Prostate gland (tissue), 2 donors: ENCODE data around the gene KCP. TPM values are rescaled to one million over a fixed set of nuclear protein-coding genes. Genes with fewer than 3 reads are reported as not detected.

Source experiments
- DNase-seq: peaks from one replicate; pipeline ENCODE4 v3.0.0-alpha.2; 2019; ENCODE audit warnings: low spot score
- H3K27ac ChIP-seq, 2 donors: fragments of 200-600 bp; sonication (generic); 2 replicates each; pipeline ENCODE4 v1.5.1; 2017 to 2019
- H3K27me3 ChIP-seq: fragments of 200-600 bp; sonication (generic); replicated peaks from 2 replicates; pipeline ENCODE4 v1.5.1; 2019; ENCODE audit not compliant: insufficient read depth
- H3K36me3 ChIP-seq, 2 donors: fragments of 200-600 bp; sonication (generic); 1 replicate in 1 of 2; 2 replicates in 1 of 2; pipeline versions ENCODE4 v1.5.1 to v1.8.1; 2017 to 2019
- H3K4me1 ChIP-seq: fragments of 200-600 bp; sonication (generic); replicated peaks from 2 replicates; pipeline ENCODE4 v1.5.1; 2019
- H3K4me3 ChIP-seq, 2 donors: fragments of 200-600 bp; sonication (generic); 2 replicates each; pipeline ENCODE4 v1.5.1; 2017 to 2019
- H3K9me3 ChIP-seq: fragments of 200-600 bp; sonication (generic); 2 replicates; pipeline ENCODE4 v1.5.1; 2017
- POLR2A ChIP-seq: fragments of 450-650 bp; IDR thresholded peaks from one replicate; pipeline ENCODE4 v1.6.1; 2016; ENCODE audit warnings: antibody characterized with exemption, mild to moderate bottlenecking
- POLR2AphosphoS5 ChIP-seq: sonication (generic); formaldehyde crosslinking; IDR thresholded peaks from one replicate; pipeline ENCODE4 v1.6.1; 2017; ENCODE audit warnings: antibody characterized with exemption
- WGBS: methylation state at CpG from one replicate; pipeline ENCODE4 v1.1.5; 2018; 5-methylcytosine and 5-hydroxymethylcytosine counted together
- intact Hi-C: fragments of 100-400 bp; cut with DNase I; formaldehyde crosslinking; loops from one replicate; pipeline ENCODE4 v1.14.2; 2022
- total RNA-seq, 2 donors: library from RNA; depleted of rRNA; stranded (reverse); fragments of >200 nt; gene quantifications; one replicate each; pipeline ENCODE4 v1.1.0, GENCODE V29; 2016
- TF ChIP-seq, protein P1 (sequence below), 4 experiments: fragments of 200-600 bp in 2 of 4; fragments of 450-650 bp in 2 of 4; sonication (generic) in 2 of 4; IDR thresholded peaks; 1 replicate in 3 of 4; 2 replicates in 1 of 4; pipeline ENCODE4 v1.5.1; 2016 to 2019; ENCODE audit warnings: antibody characterized with exemption in 4 of 4, mild to moderate bottlenecking in 2 of 4, moderate library complexity in 2 of 4

KCP gene
- total RNA-seq, 2 donors from 2014 or later: 0.45 TPM; not detected in 1

DNA sequence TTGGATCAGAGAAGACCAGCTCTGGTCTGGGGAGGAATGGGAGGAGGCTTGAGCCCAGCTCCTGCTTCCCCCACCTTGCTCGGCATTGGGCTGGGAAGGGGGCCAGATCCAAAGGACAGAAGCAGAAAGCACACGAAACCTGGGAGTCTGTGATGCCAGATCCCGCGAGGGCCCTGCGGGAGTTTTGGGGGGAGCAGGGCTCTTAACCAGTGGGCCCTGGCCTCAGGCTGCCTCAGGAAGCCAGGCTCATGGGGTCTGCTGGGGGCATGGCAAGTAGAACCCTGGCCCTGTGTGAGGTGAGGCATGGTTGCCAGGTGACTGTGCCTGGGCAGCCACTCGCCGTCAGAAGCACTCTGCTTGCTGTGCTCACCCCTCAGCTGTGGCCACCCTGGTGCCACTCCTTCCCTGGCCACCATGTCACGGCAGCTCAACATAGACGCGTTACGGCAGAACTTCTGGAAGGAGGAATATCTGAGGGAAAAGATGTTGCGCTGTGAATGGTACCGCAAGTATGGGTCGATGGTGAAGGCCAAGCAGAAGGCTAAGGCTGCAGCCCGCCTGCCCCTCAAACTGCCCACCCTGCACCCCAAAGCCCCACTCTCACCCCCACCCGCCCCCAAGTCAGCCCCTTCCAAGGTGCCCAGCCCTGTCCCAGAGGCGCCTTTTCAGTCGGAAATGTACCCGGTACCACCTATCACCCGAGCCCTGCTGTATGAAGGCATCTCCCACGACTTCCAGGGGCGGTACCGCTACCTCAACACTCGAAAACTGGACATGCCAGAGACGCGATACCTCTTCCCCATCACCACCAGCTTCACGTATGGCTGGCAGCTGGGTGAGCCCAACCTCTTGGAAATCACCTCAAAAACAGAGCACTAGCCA, 44.3 kb downstream of the KCP start:
- Histone ChIP-seq H3K27ac (no peak overlapping the region), H3K36me3 (no peaks in the 10 kb centered on the region), H3K4me3 (no peak overlapping the region), H3K9me3 (no peaks in the 10 kb centered on the region), H3K4me1 (peaks cover 9% of the 10 kb centered on the region), H3K27me3 (no peaks in the 10 kb centered on the region)
- DNase-seq: no peak
- 92% methylated on average over 27 of the region's 27 CpGs for WGBS
- no peak for TF ChIP-seq POLR2A
- TF ChIP-seq, protein P1, sequence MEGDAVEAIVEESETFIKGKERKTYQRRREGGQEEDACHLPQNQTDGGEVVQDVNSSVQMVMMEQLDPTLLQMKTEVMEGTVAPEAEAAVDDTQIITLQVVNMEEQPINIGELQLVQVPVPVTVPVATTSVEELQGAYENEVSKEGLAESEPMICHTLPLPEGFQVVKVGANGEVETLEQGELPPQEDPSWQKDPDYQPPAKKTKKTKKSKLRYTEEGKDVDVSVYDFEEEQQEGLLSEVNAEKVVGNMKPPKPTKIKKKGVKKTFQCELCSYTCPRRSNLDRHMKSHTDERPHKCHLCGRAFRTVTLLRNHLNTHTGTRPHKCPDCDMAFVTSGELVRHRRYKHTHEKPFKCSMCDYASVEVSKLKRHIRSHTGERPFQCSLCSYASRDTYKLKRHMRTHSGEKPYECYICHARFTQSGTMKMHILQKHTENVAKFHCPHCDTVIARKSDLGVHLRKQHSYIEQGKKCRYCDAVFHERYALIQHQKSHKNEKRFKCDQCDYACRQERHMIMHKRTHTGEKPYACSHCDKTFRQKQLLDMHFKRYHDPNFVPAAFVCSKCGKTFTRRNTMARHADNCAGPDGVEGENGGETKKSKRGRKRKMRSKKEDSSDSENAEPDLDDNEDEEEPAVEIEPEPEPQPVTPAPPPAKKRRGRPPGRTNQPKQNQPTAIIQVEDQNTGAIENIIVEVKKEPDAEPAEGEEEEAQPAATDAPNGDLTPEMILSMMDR (IDR thresholded peaks at IDR 0.05): no peak
- TF ChIP-seq POLR2AphosphoS5: no peak
- intact Hi-C loops: loop anchor here (5.0 kb wide), 1 partner anchor 259 kb away; no protein-coding TSS in a partner anchor

DNA sequence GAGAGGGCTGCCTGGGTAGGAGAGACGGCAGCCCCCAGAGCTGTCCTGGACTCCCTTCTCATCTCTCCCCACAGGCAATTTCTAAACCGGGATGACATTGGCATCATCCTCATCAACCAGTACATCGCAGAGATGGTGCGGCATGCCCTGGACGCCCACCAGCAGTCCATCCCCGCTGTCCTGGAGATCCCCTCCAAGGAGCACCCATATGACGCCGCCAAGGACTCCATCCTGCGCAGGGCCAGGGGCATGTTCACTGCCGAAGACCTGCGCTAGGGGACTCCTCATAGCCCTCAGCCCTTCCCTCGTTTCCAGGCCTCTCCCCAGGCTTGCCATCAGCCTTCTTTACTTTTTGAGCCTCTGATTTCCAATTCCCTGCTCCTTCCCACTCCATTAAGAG, 45.2 kb downstream of the KCP start:
- DNase-seq: no peak
- H3K36me3 ChIP-seq: no peaks in the 10 kb centered on the region
- TF ChIP-seq, protein P1 (IDR thresholded peaks at IDR 0.05): no peak
- TF ChIP-seq POLR2A (no peak), POLR2AphosphoS5 (no peak)

DNA sequence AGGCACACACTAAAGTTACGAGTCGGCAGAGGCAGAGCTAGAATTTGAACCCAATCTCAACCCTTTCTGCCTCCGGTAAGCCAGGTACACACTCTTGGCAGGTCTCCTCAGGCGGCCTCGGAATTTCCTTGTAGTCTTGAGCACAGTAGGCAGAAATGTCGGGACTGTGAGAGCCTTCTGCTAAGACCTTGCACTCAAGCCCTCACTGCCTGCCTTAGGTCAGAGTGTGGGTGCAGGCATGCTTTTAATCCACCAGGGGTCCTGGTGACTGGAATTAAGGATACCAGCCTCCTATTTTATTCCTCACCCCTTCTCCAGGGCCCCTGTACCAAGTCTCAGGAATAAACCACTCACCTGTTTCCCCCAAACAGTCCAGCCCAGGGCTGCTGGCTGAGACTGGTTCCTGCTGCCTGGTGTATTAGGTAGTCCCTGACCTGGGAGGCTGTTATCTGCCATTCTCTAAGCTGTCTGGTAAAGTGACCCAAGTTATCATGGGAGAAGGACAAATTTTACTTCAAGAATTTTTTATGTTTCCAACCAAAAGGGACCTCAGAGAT, 47.0 kb downstream of the KCP start:
- Histone ChIP-seq H3K9me3 (no peaks in the 10 kb centered on the region), H3K4me3 (peak overlapping the region; percentile 55 to 76), H3K36me3 (no peaks in the 10 kb centered on the region), H3K27me3 (no peaks in the 10 kb centered on the region), H3K4me1 (peaks cover 7% of the 10 kb centered on the region), H3K27ac (peak overlapping the region; percentile 60 to 74)
- 0% methylated on average over 6 of the region's 6 CpGs for WGBS
- intact Hi-C loops: no loop called here
- TF ChIP-seq POLR2AphosphoS5: no peak
- TF ChIP-seq, protein P1 (IDR thresholded peaks at IDR 0.05): peak in 2 of 4 experiments; percentile 5 to 47
- DNase-seq: peak; percentile 33

More for the DNA sequence above, 45.2 kb downstream of the KCP start:
- intact Hi-C loops: loop anchor here (5.0 kb wide), 1 partner anchor 258 kb away; no protein-coding TSS in a partner anchor
- H3K27me3 ChIP-seq: no peaks in the 10 kb centered on the region
- H3K4me1 ChIP-seq: peaks cover 9% of the 10 kb centered on the region
- H3K27ac ChIP-seq: no peak overlapping the region
- no peak overlapping the region for H3K4me3 ChIP-seq
- H3K9me3 ChIP-seq: no peaks in the 10 kb centered on the region
- 94% methylated on average over 12 of the region's 12 CpGs for WGBS

DNA sequence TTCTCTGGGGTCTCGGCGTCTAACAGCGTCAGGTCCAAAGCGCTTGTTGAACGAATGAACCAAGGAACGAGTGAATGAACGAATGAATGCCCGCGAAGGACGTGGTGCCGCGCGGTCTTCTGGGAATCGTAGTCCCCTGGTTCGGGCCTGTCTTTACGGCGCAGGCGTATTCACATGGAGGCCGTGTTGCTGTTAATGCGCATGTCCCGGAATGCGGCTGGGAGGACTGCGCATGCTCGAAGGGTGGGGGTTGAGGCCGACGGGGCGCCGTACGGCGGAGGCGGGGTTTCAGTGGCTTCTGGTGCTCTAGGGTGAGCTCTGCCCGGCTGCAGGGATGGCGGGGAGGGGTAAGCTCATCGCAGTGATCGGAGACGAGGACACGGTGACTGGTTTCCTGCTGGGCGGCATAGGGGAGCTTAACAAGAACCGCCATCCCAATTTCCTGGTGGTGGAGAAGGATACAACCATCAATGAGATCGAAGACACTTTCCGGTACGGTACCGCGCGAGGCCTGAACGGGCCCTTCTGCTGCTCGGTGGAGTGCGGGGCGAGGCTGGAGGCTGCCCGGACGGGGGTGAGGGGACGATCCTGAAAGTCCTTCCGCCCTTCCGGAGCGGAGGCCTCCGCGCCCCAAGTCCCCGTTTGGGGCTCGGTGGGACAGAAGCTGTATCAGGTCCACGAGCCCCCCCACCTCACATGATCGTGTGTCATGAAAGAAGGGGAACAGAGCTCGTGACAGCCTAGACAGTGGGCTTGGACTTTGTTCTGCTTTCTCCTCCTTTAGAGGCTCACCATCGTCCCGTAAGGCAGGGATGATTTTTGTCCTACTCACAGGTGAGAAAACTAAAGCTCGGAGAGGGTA, 47.7 kb downstream of the KCP start, which contains the start of gene ATP6V1F:
ATP6V1F (plus strand) TSS at position 286 of the 862 bp plus-strand sequence; CDS start at position 335, 49 bp downstream.
- WGBS: under 1% methylated on average over 65 of the region's 65 CpGs
- H3K4me3 ChIP-seq: peak within 1 kb of the TSS; percentile 55 to 76
- H3K4me1 ChIP-seq: peaks cover 7% of the 10 kb centered on the region
- TF ChIP-seq POLR2A (peak; percentile 87), POLR2AphosphoS5 (peak; percentile 99)
- TF ChIP-seq, protein P1 (IDR thresholded peaks at IDR 0.05): peak in 2 of 4 experiments; percentile 30 to 32
- H3K9me3 ChIP-seq: no peaks in the 10 kb centered on the region
- intact Hi-C loops: no loop called here
- peak; percentile 96 for DNase-seq
- no peaks in the 10 kb centered on the region for H3K36me3 ChIP-seq
- no peaks in the 10 kb centered on the region for H3K27me3 ChIP-seq
- H3K27ac ChIP-seq: peak within 1 kb of the TSS; percentile 60 to 74
